ENCODE results near the gene NPRL2.

NPRL2 gene

DNA sequence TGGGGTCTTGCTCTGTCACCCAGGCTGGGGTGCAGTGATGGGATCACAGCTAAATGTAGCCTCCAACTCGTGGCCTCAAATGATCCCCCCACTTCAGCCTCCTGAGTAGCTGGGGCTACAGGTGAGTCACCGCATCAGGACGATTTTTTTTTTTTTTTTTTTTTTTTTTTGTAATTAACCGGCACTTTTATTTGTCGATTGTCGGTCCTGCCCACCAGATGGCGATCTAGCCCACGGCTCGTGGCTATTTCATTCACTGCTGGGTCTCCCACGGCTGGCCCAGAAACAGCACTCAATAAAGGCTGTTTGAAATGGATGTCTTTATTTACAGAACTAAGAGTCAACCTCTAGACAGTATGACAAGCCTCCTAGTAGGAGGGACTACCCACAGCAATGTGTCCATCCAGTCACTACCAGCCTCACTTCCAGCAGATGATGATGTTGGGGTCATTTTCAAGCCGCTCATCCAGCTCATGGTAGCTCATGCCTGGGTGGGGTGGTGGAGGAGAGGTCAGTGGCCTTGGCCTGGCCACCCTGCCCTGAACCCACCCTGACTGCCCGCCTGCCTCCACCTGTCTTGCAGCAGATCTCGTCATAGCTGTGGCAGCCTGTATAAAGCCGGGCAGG lies 3.3 kb downstream of the NPRL2 start:
- DNase-seq, result peak; percentile 78

- peak; percentile 75 for DNase-seq
Measured at GRCh38 chr3:50345586-50346234, 4.9 kb downstream of the NPRL2 start, which contains the start of gene ZMYND10. TSS of gene ZMYND10 (minus strand) at chr3:50345732. CDS start at chr3:50345579, 153 bp downstream.

GRCh38 chr3:50345008-50345407 lies 5.6 kb downstream of the NPRL2 start:
- no peak for DNase-seq

GRCh38 chr3:50342813-50343633 lies 7.6 kb downstream of the NPRL2 start:
- no peak for DNase-seq

DNA sequence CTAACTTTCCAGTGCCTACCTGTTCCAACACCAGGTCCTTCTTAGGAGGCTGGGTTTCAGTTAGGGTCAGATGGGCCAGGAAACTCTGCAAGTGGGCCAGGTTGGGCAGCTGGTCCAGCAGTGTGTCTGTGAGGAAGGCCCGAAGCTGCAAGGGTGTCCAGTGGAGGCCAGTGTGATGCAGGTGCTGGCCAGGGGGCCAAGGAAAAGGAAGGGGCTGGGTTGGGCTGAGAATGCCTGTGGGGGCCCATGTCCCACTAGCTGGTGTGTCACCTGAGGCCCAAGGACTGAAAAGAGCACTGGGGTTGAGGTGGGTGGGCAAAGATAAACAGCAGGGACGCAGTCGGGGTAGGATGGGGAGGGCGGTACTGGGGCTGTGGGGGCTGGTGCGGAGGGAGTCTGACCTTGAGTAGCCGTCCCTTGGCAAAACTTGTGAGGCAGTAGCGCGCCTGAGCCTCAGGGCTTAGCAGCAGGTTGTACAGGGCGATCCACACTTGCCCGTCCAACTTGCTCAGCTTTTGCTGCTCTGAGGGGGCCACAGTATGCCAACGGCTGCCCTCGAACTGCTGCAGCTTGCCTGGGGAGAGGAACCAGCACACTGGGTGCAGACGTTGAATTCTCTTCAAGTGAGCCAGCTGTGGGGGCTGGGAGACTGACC lies 8.5 kb downstream of the NPRL2 start:
- DNase-seq, result no peak

DNA sequence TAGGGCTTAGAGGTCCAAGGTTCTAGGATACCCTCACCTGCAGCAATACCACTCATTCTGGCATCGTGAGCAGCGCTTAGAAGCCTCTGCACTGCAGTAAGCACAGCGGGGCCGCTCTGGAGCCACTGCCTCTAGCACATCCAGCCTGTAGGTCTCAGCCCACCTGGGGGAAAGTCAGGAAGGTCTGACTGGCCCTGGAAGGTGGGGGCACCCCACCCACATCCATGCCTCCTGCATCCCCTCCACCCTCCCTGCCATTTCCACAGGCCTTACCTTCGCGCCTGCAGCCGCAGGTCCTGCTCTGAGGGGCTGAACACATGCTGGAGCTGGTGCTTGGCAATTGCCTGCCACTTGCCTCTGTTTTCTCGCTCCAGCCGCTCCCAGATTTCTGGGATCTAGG lies 9.0 kb downstream of the NPRL2 start:
- DNase-seq, result no peak

DNA sequence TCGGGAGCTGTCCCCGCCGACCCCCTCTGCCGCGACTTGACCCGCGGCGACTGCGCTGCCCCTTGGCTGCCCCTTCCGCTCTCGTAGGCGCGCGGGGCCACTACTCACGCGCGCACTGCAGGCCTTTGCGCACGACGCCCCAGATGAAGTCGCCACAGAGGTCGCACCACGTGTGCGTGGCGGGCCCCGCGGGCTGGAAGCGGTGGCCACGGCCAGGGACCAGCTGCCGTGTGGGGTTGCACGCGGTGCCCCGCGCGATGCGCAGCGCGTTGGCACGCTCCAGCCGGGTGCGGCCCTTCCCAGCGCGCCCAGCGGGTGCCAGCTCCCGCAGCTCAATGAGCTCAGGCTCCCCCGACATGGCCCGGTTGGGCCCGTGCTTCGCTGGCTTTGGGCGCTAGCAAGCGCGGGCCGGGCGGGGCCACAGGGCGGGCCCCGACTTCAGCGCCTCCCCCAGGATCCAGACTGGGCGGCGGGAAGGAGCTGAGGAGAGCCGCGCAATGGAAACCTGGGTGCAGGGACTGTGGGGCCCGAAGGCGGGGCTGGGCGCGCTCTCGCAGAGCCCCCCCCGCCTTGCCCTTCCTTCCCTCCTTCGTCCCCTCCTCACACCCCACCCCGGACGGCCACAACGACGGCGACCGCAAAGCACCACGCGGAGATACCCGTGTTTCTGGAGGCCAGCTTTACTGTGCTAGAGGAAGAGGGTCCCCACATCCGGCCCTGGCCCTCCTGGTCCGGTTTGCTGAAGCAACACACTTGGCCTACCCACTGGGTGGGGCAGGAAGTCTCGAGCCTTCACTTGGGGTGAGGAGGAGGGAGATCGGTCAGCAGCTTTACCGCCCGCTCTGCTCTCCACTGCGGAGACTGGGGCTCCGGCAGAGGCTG lies 9.9 kb downstream of the NPRL2 start, which contains the start of gene RASSF1:
TSS of gene RASSF1 (minus strand) at position 389 of the 882 bp plus-strand sequence. CDS start at position 358, 31 bp downstream.
- peak; percentile 69 for DNase-seq

DNA sequence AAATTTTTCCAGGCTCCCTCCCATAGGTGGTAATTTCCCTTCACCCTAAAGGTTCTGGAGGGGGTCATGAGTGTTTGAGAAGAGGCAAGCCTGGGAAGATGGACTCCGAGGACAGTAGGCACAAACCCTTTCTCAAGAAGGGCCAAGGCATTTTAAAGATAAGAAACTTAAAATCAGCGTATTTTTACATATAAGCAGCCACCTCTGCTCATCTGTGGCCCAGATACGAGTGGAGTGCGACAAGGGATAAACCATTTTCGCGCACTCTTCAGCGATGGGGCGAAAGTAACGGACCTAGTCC lies 10.5 kb downstream of the NPRL2 start:
- no peak for DNase-seq

GRCh38 chr3:50339485-50340146 lies 11.0 kb downstream of the NPRL2 start:
- no peak for DNase-seq

DNA sequence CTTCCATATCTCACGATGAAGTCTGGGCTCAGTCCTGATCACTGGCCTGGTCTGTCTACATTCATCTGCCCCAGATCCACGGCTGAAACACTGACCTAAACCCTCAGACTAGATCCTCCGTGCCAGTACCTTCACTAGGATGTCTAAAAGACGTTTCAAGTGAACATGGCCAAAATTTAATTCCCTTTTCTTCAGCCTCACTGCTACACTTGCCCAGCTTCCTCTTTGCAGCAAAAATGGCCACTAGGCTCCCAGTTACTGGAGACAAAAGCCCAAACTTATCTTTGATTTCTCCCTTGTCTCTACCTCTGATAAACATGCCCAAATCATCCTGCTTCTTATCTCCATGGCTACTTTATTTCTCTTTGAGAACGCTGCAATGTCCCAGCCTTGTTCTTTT lies 11.6 kb downstream of the NPRL2 start:
- DNase-seq, result no peak

DNA sequence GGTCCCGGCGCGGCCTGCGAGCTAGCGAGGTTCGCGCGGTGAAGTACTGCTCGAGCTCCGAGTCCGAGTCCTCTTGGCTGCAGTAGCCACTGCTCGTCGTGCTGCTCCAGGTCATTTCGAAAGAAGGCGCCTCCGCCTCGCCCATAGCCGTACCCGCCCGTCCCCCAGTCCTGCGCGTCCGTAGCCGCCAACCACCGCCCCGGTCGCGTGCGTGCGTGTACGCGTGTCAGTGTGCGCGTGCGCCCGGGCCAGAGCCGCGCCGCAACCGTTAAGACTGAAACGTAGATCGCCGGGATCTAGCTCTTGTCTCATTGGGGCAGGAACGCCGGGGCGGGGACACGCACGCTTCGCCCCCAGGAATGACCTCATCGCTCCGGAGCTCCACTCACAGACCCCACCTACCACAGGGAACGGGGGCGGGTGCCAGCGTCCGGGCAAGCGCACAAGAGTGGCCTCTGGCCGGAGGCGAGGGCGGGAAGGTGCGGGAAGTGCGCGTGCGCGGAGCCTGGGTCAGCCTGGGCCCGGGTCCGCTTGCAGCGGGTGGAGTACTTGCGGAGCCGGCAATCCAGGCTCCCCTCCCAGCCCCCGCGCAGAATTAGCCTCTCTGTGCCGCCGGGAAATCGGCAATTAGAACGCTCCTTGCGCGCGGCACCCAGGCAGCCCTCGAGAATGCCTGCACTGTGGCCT lies 13.3 kb downstream of the NPRL2 start:
- DNase-seq, result peak; percentile 96

DNA sequence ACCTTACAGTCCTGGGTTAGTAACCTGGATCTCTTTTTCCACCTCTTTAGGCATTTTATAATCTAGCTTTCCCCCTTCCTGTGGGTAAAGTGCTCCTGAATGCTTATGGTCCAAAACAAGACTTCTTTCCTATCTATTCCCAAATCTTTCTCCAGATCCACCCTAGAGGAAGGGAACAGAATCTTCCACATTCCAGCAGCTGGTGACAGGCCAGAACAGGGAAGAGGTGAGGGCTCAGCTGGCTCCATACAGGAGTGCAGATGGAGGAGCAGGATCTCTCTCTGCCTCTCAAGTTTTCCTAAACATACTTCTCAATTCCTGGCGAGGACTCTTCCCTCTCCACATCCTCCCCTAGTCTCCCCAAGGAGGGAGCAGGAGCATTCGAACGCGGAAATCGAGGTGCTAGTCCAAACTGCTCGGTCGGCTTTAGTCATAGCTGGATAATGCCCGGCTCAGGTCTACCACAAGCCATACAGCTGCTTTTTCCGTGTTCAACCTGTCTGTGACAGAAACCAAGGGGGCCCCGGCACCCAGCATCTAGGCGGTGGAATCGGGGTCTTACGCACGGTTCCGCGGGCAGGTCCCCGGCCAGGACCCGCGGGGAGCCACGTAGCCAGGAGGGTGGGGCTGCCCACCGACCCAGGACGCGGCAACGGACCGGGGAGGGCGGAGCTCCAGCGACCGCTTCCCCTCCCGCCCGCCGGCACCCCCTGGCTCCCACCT lies 14.0 kb downstream of the NPRL2 start:
- no peak for DNase-seq

- no peak for DNase-seq
Measured at GRCh38 chr3:50334339-50335075, 16.1 kb downstream of the NPRL2 start.

- no peak for DNase-seq
Measured at GRCh38 chr3:50333744-50334328, 16.7 kb downstream of the NPRL2 start.

DNA sequence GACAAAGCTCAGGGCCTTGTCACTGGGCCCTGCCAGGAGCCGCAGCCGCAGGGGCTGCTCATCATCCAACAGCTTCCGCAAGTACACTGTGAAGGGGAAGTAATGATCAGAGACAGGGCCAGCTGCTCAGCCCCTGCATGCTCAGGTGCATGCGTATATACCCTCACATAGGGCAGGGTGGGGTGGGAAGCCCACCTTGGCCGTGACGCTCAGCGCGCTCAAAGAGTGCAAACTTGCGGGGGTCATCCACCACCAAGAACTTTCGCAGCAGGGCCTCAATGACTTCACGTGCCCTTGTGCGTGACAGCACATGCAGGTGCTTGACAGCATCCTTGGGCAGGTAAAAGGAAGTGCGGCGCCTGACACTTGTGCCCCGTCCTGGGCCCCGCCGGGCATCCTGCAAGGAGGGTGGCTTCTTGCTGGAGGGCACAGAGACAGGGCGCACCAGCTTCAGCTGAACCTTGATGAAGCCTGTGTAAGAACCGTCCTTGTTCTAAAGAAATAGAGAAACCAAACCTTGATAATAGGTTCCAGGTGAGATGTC lies 19.1 kb downstream of the NPRL2 start:
- no peak for DNase-seq

DNA sequence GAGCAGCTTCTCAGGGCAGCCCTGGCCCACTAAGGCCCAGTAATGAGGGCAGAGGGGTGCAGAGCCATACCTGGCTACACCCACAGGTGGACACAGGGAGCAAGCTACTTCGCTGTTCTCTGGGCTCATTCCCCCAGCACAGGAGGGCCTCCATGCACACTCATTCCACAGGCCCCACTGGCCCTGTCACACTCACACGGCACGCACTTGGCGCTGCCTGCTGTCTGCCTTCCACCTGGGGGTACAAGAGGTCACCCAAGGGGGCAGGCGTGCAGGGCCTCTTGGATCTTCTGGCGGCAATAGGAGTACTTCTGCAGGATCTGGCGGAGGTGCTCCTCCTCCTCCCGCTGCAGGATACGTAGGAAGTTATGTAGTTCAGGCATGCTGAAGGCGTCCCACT lies 20.2 kb downstream of the NPRL2 start:
- DNase-seq, result no peak

- peak; percentile 96 for DNase-seq
Measured at GRCh38 chr3:50327943-50328691, 22.5 kb downstream of the NPRL2 start, which contains the start of gene TUSC2. TSS of gene TUSC2 (minus strand) at chr3:50328223. CDS start at chr3:50328099, 124 bp downstream.

DNA sequence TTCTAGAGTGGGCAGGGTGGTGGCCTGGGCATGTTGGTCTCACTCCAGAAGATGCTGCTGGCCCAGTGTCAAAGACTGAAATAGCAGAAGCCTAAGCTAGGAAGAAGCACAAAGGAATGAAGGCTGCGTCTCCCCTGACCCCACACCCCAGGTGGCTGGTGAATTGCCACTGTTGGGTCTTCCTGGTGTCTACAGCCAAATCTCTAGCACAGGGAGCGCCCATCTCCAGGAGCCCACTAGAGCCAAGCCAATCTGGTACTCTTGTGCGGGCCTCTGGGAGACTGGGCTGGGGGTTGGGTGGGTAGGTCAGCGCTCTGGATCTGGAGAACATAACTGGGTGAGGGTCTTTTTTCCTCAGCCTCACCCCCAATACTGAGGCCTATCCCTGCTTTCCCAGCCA lies 23.4 kb downstream of the NPRL2 start:
- DNase-seq, result no peak

All from activated naive CD4-positive, alpha-beta T cell treated with Interleukin-2 at 50 U/mL for 16 hours (primary cell).